Breast epithelium (tissue), 4 donors: ENCODE data around the gene SDK1. TPM values are rescaled to one million over a fixed set of nuclear protein-coding genes. Genes with fewer than 3 reads are reported as not detected.

Experiments
- DNase-seq, 2 donors: peaks; one replicate each; pipeline ENCODE4 v3.0.0-alpha.2; 2019; ENCODE audit warnings: low spot score in 2 of 2
- H3K27ac ChIP-seq, 2 donors: fragments of 200-600 bp; sonication (generic) in 1 of 2; one replicate each; pipeline ENCODE4 v1.5.1; 2016 to 2019; ENCODE audit warnings: mild to moderate bottlenecking in 1 of 2
- H3K27me3 ChIP-seq, 2 donors: fragments of 200-600 bp; sonication (generic) in 1 of 2; one replicate each; pipeline versions ENCODE4 v1.5.1 to v1.6.0; 2017 to 2019; ENCODE audit warnings: control low read depth in 1 of 2, mild to moderate bottlenecking in 1 of 2
- H3K36me3 ChIP-seq: fragments of 200-600 bp; one replicate; pipeline ENCODE4 v1.5.1; 2019
- H3K4me1 ChIP-seq, 2 donors: fragments of 200-600 bp; sonication (generic); one replicate each; pipeline ENCODE4 v1.5.1; 2016 to 2019; ENCODE audit warnings: control low read depth in 1 of 2
- H3K4me3 ChIP-seq, 3 donors: fragments of 200-600 bp; sonication (generic); 1 replicate in 2 of 3; 2 replicates in 1 of 3; pipeline ENCODE4 v1.5.1; 2016 to 2019; ENCODE audit warnings: mild to moderate bottlenecking in 3 of 3, moderate library complexity in 2 of 3
- H3K9me3 ChIP-seq, 2 donors: fragments of 200-600 bp; sonication (generic) in 1 of 2; one replicate each; pipeline ENCODE4 v1.5.1; 2016 to 2019; ENCODE audit warnings: control low read depth in 1 of 2
- POLR2A ChIP-seq: fragments of 450-650 bp; IDR thresholded peaks from one replicate; pipeline ENCODE4 v1.6.1; 2016; ENCODE audit warnings: antibody characterized with exemption, mild to moderate bottlenecking, moderate library complexity
- POLR2AphosphoS5 ChIP-seq, 3 donors: sonication (generic); formaldehyde crosslinking; IDR thresholded peaks; one replicate each; pipeline ENCODE4 v1.6.1; 2017; ENCODE audit warnings: antibody characterized with exemption in 3 of 3
- intact Hi-C: fragments of 100-400 bp; cut with DNase I; formaldehyde crosslinking; loops from one replicate; pipeline ENCODE4 v1.15.1; 2023; ENCODE audit warnings: low total_unique reads
- total RNA-seq, 3 donors: library from RNA; depleted of rRNA; stranded (reverse); fragments of >200 nt; gene quantifications; one replicate each; pipeline ENCODE4 v1.1.0, GENCODE V29; 2016
- TF ChIP-seq, protein P1 (sequence below), 3 donors: fragments of 450-650 bp; IDR thresholded peaks; one replicate each; pipeline ENCODE4 v1.5.1; 2016 to 2017; ENCODE audit warnings: antibody characterized with exemption in 3 of 3, mild to moderate bottlenecking in 3 of 3, moderate library complexity in 3 of 3

The SDK1 gene
- total RNA-seq, 3 donors from 2014 or later: 3.7 to 18.2 (median 6.6) TPM

DNA sequence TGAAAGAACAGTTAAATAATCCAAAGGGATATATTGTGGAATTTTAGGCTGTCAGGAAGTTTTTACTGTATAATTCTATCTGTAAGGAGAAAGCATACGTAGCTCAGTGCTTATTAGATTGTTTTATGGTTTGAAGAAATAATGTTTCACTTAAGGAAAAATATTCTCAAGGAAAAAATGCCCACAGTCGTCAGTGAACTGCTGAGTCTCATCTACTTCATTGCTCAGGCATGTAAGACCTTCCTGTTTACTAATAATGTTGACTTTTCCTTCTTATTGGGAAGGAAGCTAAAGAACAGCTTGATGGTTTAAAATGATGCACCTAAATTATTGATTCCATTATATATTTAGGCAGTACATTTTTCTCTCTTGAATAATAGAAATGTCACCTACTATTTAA is 304.2 kb downstream of the SDK1 start:
- TF ChIP-seq POLR2AphosphoS5 (IDR thresholded peaks at IDR 0.05) (no peak), POLR2A (no peak)
- TF ChIP-seq, protein P1, sequence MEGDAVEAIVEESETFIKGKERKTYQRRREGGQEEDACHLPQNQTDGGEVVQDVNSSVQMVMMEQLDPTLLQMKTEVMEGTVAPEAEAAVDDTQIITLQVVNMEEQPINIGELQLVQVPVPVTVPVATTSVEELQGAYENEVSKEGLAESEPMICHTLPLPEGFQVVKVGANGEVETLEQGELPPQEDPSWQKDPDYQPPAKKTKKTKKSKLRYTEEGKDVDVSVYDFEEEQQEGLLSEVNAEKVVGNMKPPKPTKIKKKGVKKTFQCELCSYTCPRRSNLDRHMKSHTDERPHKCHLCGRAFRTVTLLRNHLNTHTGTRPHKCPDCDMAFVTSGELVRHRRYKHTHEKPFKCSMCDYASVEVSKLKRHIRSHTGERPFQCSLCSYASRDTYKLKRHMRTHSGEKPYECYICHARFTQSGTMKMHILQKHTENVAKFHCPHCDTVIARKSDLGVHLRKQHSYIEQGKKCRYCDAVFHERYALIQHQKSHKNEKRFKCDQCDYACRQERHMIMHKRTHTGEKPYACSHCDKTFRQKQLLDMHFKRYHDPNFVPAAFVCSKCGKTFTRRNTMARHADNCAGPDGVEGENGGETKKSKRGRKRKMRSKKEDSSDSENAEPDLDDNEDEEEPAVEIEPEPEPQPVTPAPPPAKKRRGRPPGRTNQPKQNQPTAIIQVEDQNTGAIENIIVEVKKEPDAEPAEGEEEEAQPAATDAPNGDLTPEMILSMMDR (IDR thresholded peaks at IDR 0.05): no peak
- DNase-seq: no peak
- H3K36me3 ChIP-seq: no peaks in the 10 kb centered on the region
- no peaks in the 10 kb centered on the region for H3K4me1 ChIP-seq
- no peak overlapping the region for H3K4me3 ChIP-seq
- no peaks in the 10 kb centered on the region for H3K27me3 ChIP-seq
- H3K27ac ChIP-seq: no peak overlapping the region
- intact Hi-C loops: no loop called here
- peaks cover 0 to 4% of the 10 kb centered on the region in 2 donors for H3K9me3 ChIP-seq

DNA sequence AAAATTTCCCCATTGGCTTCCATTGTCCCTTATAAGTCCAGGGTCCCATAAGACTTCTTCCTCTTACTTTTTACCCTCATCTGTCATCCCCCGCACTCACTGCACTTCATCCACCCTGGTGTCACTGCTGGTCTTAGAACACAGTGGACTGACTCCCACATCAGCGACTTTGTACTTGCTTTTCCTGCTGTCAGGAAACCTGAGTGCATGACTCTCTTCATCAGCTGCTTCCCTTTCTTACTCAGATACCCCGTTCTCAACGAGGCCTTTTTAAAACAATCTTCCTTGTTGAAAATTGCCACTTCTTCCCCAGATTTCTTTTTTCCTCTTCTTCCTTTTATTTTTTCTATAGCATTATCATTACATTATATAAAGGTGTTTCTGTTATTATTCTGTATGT is 305.4 kb downstream of the SDK1 start:
- H3K36me3 ChIP-seq: no peaks in the 10 kb centered on the region
- intact Hi-C loops: no loop called here
- H3K27me3 ChIP-seq: no peaks in the 10 kb centered on the region
- H3K9me3 ChIP-seq: peaks cover 0 to 4% of the 10 kb centered on the region in 2 donors
- no peak for TF ChIP-seq POLR2A
- TF ChIP-seq, protein P1 (IDR thresholded peaks at IDR 0.05): no peak
- no peak for TF ChIP-seq POLR2AphosphoS5 (IDR thresholded peaks at IDR 0.05)
- H3K4me3 ChIP-seq: no peak overlapping the region
- DNase-seq: no peak
- H3K4me1 ChIP-seq: no peaks in the 10 kb centered on the region
- H3K27ac ChIP-seq: no peak overlapping the region

DNA sequence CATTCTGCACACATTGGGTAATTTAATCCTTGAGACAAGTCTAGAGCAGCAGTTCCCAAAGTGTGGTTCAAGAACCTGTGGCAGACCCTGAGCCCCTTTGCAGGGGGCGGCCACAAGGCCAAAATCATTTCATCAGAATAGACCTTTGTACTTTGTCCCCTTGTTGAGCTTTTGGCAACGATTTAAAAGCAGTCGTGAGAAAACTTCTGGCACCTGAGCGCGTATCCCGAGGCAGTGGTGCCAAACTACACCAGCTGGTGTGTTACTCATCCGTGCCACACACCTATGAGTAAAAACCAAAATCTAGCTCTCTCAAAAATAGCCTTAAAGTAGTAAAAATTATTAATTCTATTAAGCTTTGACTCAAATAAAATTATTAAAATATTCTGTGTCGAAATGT is 306.8 kb downstream of the SDK1 start:
- no peaks in the 10 kb centered on the region for H3K4me1 ChIP-seq
- TF ChIP-seq POLR2A: no peak
- TF ChIP-seq, protein P1 (IDR thresholded peaks at IDR 0.05): no peak
- no peak for TF ChIP-seq POLR2AphosphoS5 (IDR thresholded peaks at IDR 0.05)
- intact Hi-C loops: no loop called here

DNA sequence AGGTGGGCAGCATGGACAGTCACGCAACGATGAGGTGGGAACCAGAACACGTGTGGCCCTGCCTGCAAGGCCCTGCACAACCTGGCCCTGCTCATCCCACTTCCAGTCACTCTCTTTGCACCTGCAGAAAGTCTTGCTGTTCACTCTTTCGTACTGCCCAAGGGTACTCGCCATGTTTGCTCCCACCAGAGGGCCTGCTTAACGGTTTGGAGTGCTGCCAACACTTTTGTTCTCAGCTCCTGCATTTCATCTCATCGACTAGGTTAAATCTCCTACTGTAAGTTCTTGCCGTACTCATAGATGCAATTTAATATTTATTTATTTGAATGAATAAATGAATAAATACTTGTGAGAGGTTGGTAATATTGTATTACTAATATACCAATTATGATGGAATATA is 315.3 kb downstream of the SDK1 start:
- Histone ChIP-seq H3K4me3 (no peak overlapping the region), H3K27ac (no peak overlapping the region), H3K36me3 (no peaks in the 10 kb centered on the region), H3K9me3 (no peaks in the 10 kb centered on the region), H3K4me1 (no peaks in the 10 kb centered on the region), H3K27me3 (no peaks in the 10 kb centered on the region)
- DNase-seq: no peak
- intact Hi-C loops: no loop called here
- TF ChIP-seq, protein P1 (IDR thresholded peaks at IDR 0.05): no peak
- no peak for TF ChIP-seq POLR2AphosphoS5 (IDR thresholded peaks at IDR 0.05)
- no peak for TF ChIP-seq POLR2A

More for the DNA sequence above, 306.8 kb downstream of the SDK1 start:
- no peak for DNase-seq
- Histone ChIP-seq H3K36me3 (no peaks in the 10 kb centered on the region), H3K9me3 (peaks cover 0 to 4% of the 10 kb centered on the region in 2 donors), H3K27me3 (no peaks in the 10 kb centered on the region), H3K27ac (no peak overlapping the region), H3K4me3 (no peak overlapping the region)

DNA sequence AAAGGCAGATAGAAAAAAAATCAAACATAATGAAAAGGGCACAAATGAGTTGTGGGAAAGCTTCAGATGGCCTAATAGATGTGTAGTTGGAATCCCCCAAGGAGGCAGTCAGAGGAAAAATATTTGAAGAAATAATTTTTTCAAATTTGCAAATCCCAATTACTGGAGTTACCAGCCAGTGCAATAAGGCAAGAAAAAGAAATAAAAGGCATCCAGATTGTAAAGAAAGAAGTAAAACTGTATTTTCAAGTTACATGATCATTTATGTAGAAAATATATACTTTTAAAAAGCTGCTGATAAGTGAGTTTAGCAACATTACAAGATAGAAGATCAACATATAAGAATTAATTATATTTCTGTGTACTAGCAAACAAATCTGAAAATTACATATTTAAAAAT is 329.0 kb downstream of the SDK1 start:
- Histone ChIP-seq H3K4me3 (no peak overlapping the region), H3K9me3 (peaks cover 0 to 10% of the 10 kb centered on the region in 2 donors), H3K27me3 (no peaks in the 10 kb centered on the region), H3K4me1 (no peaks in the 10 kb centered on the region), H3K27ac (no peak overlapping the region), H3K36me3 (no peaks in the 10 kb centered on the region)
- intact Hi-C loops: no loop called here
- no peak for TF ChIP-seq POLR2A
- no peak for TF ChIP-seq POLR2AphosphoS5 (IDR thresholded peaks at IDR 0.05)
- TF ChIP-seq, protein P1 (IDR thresholded peaks at IDR 0.05): no peak
- DNase-seq: no peak
